T47D (cell line): ENCODE data around the gene EPN2.

Experiments
- DNase-seq, 2 experiments: peaks; one replicate each; pipeline versions ENCODE4 v3.0.0 to v3.0.0-alpha.2; 2011 to 2012; ENCODE audit warnings: low read depth in 1 of 2, low spot score in 1 of 2
- JUND ChIP-seq: IDR thresholded peaks from 2 replicates; pipeline ENCODE4 v1.6.1; 2012; ENCODE audit warnings: low read depth
- in situ Hi-C: cut with HindIII; loops from 2 replicates; pipeline ENCODE4 v1.10.0; 2016; ENCODE audit warnings: low sequenced_read_pairs, low pct_unique_long_range_greater_than_20kb

EPN2 gene

GRCh38 chr17:19296786-19297778 lies 59.9 kb downstream of the EPN2 start:
- in situ Hi-C loops, result no loop called here
- DNase-seq, result no peak
- TF ChIP-seq JUND, result no peak

- DNase-seq, result no peak
- TF ChIP-seq JUND, result no peak
- in situ Hi-C loops, result no loop called here
Observed at GRCh38 chr17:19298569-19299213, 61.5 kb downstream of the EPN2 start.

- in situ Hi-C loops, result no loop called here
- DNase-seq, result no peak
- TF ChIP-seq JUND, result no peak
Observed at GRCh38 chr17:19299214-19299747, 62.1 kb downstream of the EPN2 start.

GRCh38 chr17:19299866-19300265 lies 62.7 kb downstream of the EPN2 start:
- no peak for DNase-seq
- in situ Hi-C loops, result no loop called here
- no peak for TF ChIP-seq JUND

- DNase-seq, result no peak
- in situ Hi-C loops, result no loop called here
- no peak for TF ChIP-seq JUND
Observed at GRCh38 chr17:19301274-19301951, 64.2 kb downstream of the EPN2 start.

- DNase-seq, result no peak
- in situ Hi-C loops, result no loop called here
- TF ChIP-seq JUND, result no peak
Observed at GRCh38 chr17:19301973-19302372, 64.8 kb downstream of the EPN2 start.

GRCh38 chr17:19302791-19303331 lies 65.7 kb downstream of the EPN2 start:
- TF ChIP-seq JUND, result no peak
- no peak for DNase-seq
- in situ Hi-C loops, result no loop called here

- DNase-seq, result no peak
- TF ChIP-seq JUND, result no peak
- in situ Hi-C loops, result no loop called here
Observed at GRCh38 chr17:19303367-19303776, 66.2 kb downstream of the EPN2 start.

- DNase-seq, result no peak
- in situ Hi-C loops, result no loop called here
Observed at GRCh38 chr17:19304209-19304608, 67.0 kb downstream of the EPN2 start.

GRCh38 chr17:19304751-19305150 lies 67.6 kb downstream of the EPN2 start:
- in situ Hi-C loops, result no loop called here
- no peak for DNase-seq
- no peak for TF ChIP-seq JUND

More at GRCh38 chr17:19304209-19304608, 67.0 kb downstream of the EPN2 start:
- no peak for TF ChIP-seq JUND

GRCh38 chr17:19305256-19305655 lies 68.1 kb downstream of the EPN2 start:
- no peak for DNase-seq
- in situ Hi-C loops, result no loop called here
- TF ChIP-seq JUND, result no peak

- no peak for TF ChIP-seq JUND
- in situ Hi-C loops, result no loop called here
- DNase-seq, result no peak
Observed at GRCh38 chr17:19305761-19306159, 68.6 kb downstream of the EPN2 start.
